Neural progenitor cell (in vitro differentiated cells): ENCODE measurements around the gene ISX. TPM values are rescaled to one million over a fixed set of nuclear protein-coding genes. Genes with fewer than 3 reads are reported as not detected.

ENCODE experiments used
- DNase-seq: peaks from one replicate; pipeline ENCODE4 v3.0.0-alpha.2; 2016; ENCODE audit warnings: low spot score
- H2AFZ ChIP-seq: fragments of 200-600 bp; sonication (generic); replicated peaks from 2 replicates; pipeline ENCODE4 v1.6.1; 2016; ENCODE audit warnings: antibody characterized with exemption
- H3F3A ChIP-seq: fragments of 200-600 bp; sonication (generic); 2 replicates; pipeline ENCODE4 v1.6.1; 2016; ENCODE audit warnings: antibody characterized with exemption, low read depth
- H3K27ac ChIP-seq: fragments of 200-600 bp; sonication (generic); 2 replicates; pipeline ENCODE4 v1.5.1; 2016; ENCODE audit warnings: mild to moderate bottlenecking
- H3K27me3 ChIP-seq: fragments of 200-600 bp; sonication (generic); 2 replicates; pipeline ENCODE4 v1.6.1; 2016; ENCODE audit warnings: mild to moderate bottlenecking, moderate library complexity
- H3K36me3 ChIP-seq: fragments of 200-600 bp; sonication (generic); 2 replicates; pipeline ENCODE4 v1.5.1; 2016
- H3K4me1 ChIP-seq: fragments of 200-600 bp; sonication (generic); 2 replicates; pipeline ENCODE4 v1.6.1; 2016; ENCODE audit warnings: mixed run types
- H3K4me2 ChIP-seq: fragments of 200-600 bp; sonication (generic); 2 replicates; pipeline ENCODE4 v1.6.1; 2016
- H3K4me3 ChIP-seq: fragments of 200-600 bp; sonication (generic); 2 replicates; pipeline ENCODE4 v1.5.1; 2016
- H3K79me2 ChIP-seq: fragments of 200-600 bp; sonication (generic); 2 replicates; pipeline ENCODE4 v1.6.1; 2016; ENCODE audit warnings: low read depth
- H3K9ac ChIP-seq: fragments of 200-600 bp; sonication (generic); 2 replicates; pipeline ENCODE4 v1.6.1; 2016
- H3K9me3 ChIP-seq: fragments of 200-600 bp; sonication (generic); 2 replicates; pipeline ENCODE4 v1.5.1; 2016; ENCODE audit warnings: low read depth
- H4K20me1 ChIP-seq: fragments of 200-600 bp; sonication (generic); 2 replicates; pipeline ENCODE4 v1.6.1; 2016; ENCODE audit warnings: low read depth
- H3K27ac Mint-ChIP-seq: 3 replicates; pipeline ENCODE4 v1.8.0; 2021; ENCODE audit warnings: mixed read lengths
- H3K27me3 Mint-ChIP-seq: 2 replicates; pipeline ENCODE4 v1.8.0; 2022; ENCODE audit warnings: low read depth, mild to moderate bottlenecking, inconsistent platforms, moderate library complexity, mixed read lengths; ENCODE audit not compliant: insufficient read depth
- H3K36me3 Mint-ChIP-seq: 3 replicates; pipeline ENCODE4 v1.8.0; 2021; ENCODE audit warnings: mixed read lengths
- H3K4me1 Mint-ChIP-seq: 3 replicates; pipeline ENCODE4 v1.8.0; 2021; ENCODE audit warnings: mixed read lengths
- H3K4me3 Mint-ChIP-seq: 3 replicates; pipeline ENCODE4 v1.8.0; 2021; ENCODE audit warnings: mild to moderate bottlenecking, moderate library complexity, mixed read lengths
- H3K9me3 Mint-ChIP-seq: 3 replicates; pipeline ENCODE4 v1.8.0; 2020; ENCODE audit warnings: mixed read lengths
- EZH2 ChIP-seq: fragments of 200-600 bp; sonication (generic); IDR thresholded peaks from 2 replicates; pipeline ENCODE4 v1.6.1; 2017; ENCODE audit warnings: antibody characterized with exemption, mild to moderate bottlenecking, moderate library complexity
- EZH2phosphoT487 ChIP-seq: fragments of 200-600 bp; sonication (generic); IDR thresholded peaks from 2 replicates; pipeline ENCODE4 v1.6.1; 2017; ENCODE audit warnings: antibody characterized with exemption
- total RNA-seq: library from RNA; depleted of rRNA; stranded (reverse); fragments of >200 nt; gene quantifications from 2 replicates; pipeline ENCODE4 v1.2.3, GENCODE V29; 2015; ENCODE audit warnings: low replicate concordance
- TF ChIP-seq, protein P1 (sequence below): fragments of 200-600 bp; sonication (generic); IDR thresholded peaks from 2 replicates; pipeline ENCODE4 v1.5.1; 2017; ENCODE audit warnings: antibody characterized with exemption, mild to moderate bottlenecking

The ISX gene
- total RNA-seq, 1 donor from 2014 or later: not detected

DNA sequence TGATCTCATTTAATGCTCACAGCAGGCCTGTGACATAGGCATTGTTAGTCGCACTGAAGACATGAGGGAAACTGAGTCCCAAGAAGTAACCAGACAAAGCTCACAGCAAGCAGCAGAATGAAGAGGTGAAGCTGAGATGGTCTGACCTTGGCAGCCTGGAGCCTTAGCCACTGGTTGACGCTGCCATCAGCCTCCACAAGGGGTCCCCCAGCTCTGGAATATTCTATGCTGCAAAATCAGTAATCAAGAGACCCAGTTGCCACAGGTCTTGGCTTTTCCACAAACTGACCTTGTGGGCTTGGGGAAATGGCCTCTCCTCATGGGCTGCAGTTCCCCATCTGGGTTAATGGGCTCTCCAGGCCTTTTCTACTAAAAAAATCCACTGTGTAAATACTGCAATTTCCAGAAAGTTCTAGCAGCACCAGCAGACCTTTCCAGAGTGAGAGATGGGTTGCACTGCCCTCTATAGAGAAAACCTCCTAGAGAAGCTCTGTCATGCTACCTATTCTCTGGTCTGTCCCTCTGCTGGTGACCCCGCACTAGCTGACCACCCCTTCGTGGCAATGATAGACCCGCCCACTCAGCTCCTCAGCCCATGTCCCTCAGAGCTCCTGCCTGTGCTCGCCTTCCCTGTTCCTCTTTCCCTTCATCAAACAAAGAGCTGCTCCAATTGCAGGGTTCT is 22.6 kb upstream of the ISX start:
- no peak overlapping the region for H3K27ac Mint-ChIP-seq
- Histone ChIP-seq H3K27me3 (no peaks in the 10 kb centered on the region), H3K79me2 (no peaks in the 10 kb centered on the region), H3K9ac (no peak overlapping the region), H3K9me3 (no peaks in the 10 kb centered on the region), H3K36me3 (no peaks in the 10 kb centered on the region), H4K20me1 (no peaks in the 10 kb centered on the region), H3K27ac (no peak overlapping the region), H3K4me3 (no peak overlapping the region), H3K4me2 (no peak overlapping the region), H3K4me1 (no peaks in the 10 kb centered on the region), H2AFZ (no peak overlapping the region), H3F3A (no peaks in the 10 kb centered on the region)
- no peaks in the 10 kb centered on the region for H3K36me3 Mint-ChIP-seq
- TF ChIP-seq EZH2phosphoT487 (no peak), EZH2 (no peak)
- TF ChIP-seq, protein P1, sequence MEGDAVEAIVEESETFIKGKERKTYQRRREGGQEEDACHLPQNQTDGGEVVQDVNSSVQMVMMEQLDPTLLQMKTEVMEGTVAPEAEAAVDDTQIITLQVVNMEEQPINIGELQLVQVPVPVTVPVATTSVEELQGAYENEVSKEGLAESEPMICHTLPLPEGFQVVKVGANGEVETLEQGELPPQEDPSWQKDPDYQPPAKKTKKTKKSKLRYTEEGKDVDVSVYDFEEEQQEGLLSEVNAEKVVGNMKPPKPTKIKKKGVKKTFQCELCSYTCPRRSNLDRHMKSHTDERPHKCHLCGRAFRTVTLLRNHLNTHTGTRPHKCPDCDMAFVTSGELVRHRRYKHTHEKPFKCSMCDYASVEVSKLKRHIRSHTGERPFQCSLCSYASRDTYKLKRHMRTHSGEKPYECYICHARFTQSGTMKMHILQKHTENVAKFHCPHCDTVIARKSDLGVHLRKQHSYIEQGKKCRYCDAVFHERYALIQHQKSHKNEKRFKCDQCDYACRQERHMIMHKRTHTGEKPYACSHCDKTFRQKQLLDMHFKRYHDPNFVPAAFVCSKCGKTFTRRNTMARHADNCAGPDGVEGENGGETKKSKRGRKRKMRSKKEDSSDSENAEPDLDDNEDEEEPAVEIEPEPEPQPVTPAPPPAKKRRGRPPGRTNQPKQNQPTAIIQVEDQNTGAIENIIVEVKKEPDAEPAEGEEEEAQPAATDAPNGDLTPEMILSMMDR: peak; percentile 7
- no peak overlapping the region for H3K4me3 Mint-ChIP-seq
- DNase-seq: no peak
- H3K4me1 Mint-ChIP-seq: no peaks in the 10 kb centered on the region
- peaks cover 6% of the 10 kb centered on the region for H3K27me3 Mint-ChIP-seq
- no peaks in the 10 kb centered on the region for H3K9me3 Mint-ChIP-seq

DNA sequence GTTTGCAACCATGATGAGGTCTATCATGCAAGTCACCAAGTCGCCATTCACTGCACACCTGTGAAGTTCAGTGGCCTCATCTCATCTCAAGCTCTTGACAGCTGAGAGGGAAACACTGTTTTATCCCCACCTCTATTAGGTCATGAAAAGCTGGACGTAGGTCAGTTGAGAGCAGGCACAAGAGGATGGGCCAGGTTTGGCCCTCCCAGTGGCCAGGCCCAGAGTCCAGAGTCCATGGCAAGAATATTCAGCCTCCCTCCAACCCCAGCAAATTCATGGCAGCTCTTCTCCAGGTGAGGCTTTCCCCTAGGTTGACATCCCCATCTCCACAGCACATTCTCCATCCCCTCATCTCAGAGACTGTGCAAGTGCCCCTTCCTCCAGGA is 22.0 kb upstream of the ISX start:
- no peak overlapping the region for H3K4me3 Mint-ChIP-seq
- no peaks in the 10 kb centered on the region for H3K36me3 ChIP-seq
- H2AFZ ChIP-seq: no peak overlapping the region
- H4K20me1 ChIP-seq: no peaks in the 10 kb centered on the region
- no peaks in the 10 kb centered on the region for H3K36me3 Mint-ChIP-seq
- no peaks in the 10 kb centered on the region for H3K9me3 ChIP-seq
- no peaks in the 10 kb centered on the region for H3K9me3 Mint-ChIP-seq
- H3K9ac ChIP-seq: no peak overlapping the region
- no peaks in the 10 kb centered on the region for H3K4me1 Mint-ChIP-seq
- no peak for DNase-seq
- no peaks in the 10 kb centered on the region for H3F3A ChIP-seq
- peaks cover 6% of the 10 kb centered on the region for H3K27me3 Mint-ChIP-seq
- no peak for TF ChIP-seq EZH2phosphoT487
- TF ChIP-seq, protein P1: no peak
- TF ChIP-seq EZH2: no peak
- no peak overlapping the region for H3K27ac ChIP-seq
- no peak overlapping the region for H3K4me2 ChIP-seq
- no peaks in the 10 kb centered on the region for H3K27me3 ChIP-seq
- no peak overlapping the region for H3K4me3 ChIP-seq
- H3K27ac Mint-ChIP-seq: no peak overlapping the region
- no peaks in the 10 kb centered on the region for H3K79me2 ChIP-seq
- no peaks in the 10 kb centered on the region for H3K4me1 ChIP-seq

DNA sequence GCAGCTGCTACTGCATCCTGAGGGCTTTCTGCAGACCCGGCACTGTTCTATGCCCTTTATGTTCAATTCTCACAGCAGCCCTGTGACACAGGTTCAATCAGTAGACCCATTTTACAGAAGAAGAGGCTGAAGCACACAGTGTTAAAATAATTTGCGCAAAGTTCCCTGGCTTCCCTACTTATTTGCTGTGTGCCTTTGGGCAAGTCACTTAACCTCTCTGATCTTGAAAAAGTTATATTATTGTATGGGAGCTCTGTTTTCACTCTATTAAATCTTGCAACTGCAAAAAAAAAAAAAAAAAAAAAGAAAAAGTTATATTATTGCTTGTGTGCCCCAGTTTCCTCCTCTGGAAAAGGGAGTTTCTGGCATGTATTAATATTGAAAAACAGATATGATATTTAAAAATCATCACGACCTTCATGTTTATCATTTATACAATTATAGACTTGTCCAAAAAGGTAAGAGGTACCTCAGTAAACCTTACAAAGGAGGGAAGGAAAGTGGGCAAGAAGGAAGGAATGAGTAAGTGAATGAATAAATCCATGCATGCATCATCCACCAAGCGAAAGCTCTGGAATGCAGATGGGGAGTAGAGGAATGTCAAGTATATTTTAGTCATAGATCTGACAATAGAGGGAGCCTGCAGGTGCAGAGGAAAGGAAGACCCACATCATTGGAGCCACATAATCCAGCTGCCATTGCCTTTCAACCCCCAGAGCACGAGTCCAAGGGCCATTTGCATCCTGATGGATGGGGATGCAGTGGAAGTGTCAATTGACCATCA is 21.2 kb upstream of the ISX start:
- no peaks in the 10 kb centered on the region for H3K36me3 Mint-ChIP-seq
- Histone ChIP-seq H3K9me3 (no peaks in the 10 kb centered on the region), H3K9ac (no peak overlapping the region), H3K27ac (no peak overlapping the region), H2AFZ (no peak overlapping the region), H3K36me3 (no peaks in the 10 kb centered on the region), H3K79me2 (no peaks in the 10 kb centered on the region), H3K27me3 (no peaks in the 10 kb centered on the region), H3F3A (no peaks in the 10 kb centered on the region), H3K4me3 (no peak overlapping the region), H4K20me1 (no peaks in the 10 kb centered on the region), H3K4me1 (no peaks in the 10 kb centered on the region), H3K4me2 (no peak overlapping the region)
- no peak for TF ChIP-seq EZH2
- TF ChIP-seq, protein P1: no peak
- TF ChIP-seq EZH2phosphoT487: no peak
- no peak overlapping the region for H3K27ac Mint-ChIP-seq
- H3K27me3 Mint-ChIP-seq: peaks cover 6% of the 10 kb centered on the region
- no peaks in the 10 kb centered on the region for H3K4me1 Mint-ChIP-seq
- H3K4me3 Mint-ChIP-seq: no peak overlapping the region
- no peaks in the 10 kb centered on the region for H3K9me3 Mint-ChIP-seq
- DNase-seq: no peak
